Breast epithelium (tissue), 3 donors: ENCODE data around the gene PPARG.

Experiments
- CTCF ChIP-seq, 3 donors: fragments of 450-650 bp; IDR thresholded peaks; one replicate each; pipeline ENCODE4 v1.5.1; 2016 to 2017; ENCODE audit warnings: antibody characterized with exemption in 3 of 3, mild to moderate bottlenecking in 3 of 3, moderate library complexity in 3 of 3
- POLR2AphosphoS5 ChIP-seq, 3 donors: sonication (generic); formaldehyde crosslinking; IDR thresholded peaks; one replicate each; pipeline ENCODE4 v1.6.1; 2017; ENCODE audit warnings: antibody characterized with exemption in 3 of 3

GRCh38 chr3:12388185-12388584 is 99.3 kb downstream of the PPARG start:
- TF ChIP-seq CTCF (IDR thresholded peaks at IDR 0.05) (no peak), POLR2AphosphoS5 (IDR thresholded peaks at IDR 0.05) (no peak)
